ENCODE results near the gene PPIH.
"Not testable (repeated sequence)": the region's sequence is repeated elsewhere in the genome, so short reads cannot be mapped to it uniquely, and the experiment has no call there.

The PPIH gene

DNA sequence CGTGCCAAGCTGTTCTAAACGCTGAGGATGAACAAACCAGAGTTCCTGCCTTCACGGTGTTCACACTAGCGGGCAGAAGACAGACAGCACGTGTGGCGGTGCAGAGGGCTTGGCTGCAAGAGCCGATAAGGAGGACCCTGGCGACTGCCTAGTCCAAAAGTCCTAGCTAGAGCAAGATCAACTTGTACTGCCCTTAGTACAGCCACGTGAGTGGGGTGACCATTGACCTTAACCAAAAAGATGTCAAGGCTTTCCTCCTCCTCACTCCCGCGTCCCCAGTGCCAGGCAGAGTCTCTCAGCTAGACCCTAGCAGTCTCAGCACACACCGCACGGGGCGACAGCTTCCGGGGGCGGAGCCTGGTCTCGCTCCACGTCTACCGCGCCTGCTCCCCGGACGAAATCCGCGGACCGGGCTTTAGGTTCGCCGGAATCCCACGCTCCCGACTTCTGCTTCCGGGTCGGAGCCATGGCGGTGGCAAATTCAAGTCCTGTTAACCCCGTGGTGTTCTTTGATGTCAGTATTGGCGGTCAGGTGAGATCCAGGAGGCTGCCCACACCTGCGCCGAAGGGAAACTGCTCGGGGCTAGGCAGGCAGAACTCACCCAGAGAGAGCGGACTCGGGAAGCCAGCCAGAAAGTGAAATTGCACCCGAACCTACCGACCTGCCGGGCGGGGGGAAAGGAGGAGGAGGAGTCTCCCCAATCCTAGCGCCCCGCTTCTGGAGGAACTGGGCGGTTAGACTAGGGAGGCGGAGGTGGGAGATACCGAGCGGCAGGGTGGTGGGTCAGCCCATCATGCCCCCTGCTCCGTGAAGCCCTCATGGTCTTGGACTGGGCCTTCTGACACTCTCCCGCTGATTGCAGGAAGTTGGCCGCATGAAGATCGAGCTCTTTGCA, at the start of gene PPIH:
Gene PPIH (plus strand): TSS at position 443 of the 896 bp plus-strand sequence. CDS start 24 bp downstream, at position 467.
- peak; percentile 93 for DNase-seq

DNA sequence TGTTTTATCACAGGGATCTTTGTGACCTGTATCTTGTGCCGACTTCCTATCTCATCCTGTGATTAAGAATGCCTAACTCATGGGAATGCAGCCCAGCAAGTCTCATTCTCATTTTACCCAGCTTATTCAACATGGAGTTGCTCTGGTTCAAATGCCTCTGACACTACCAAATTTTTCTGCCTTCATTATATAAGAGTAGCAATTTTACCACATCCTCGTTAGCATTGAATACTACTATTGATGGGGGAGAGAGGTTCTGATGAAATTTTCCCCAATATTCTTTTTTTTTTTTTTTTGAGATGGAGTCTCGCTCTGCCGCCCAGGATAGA, 44.5 kb upstream of the PPIH start:
- no peak for DNase-seq

DNA sequence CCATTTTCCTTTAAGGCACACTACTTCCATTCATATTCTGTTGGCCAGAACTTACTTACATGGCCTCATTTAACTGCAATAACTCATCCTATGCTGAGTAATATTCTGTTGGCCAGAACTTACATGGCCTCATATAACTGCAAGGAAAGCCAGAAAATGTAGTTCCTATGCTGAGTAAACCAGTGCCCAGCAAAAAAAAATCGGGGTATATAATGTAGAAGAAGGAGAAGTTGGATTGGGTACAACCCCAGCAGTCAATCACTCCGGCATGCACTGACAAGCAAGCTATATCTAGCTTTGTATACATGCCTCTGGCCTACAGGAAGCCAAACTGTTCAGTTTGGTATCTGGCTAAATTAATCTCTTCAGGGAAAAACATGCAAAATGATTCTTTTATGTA, 39.4 kb upstream of the PPIH start:
- DNase-seq, result no peak

DNA sequence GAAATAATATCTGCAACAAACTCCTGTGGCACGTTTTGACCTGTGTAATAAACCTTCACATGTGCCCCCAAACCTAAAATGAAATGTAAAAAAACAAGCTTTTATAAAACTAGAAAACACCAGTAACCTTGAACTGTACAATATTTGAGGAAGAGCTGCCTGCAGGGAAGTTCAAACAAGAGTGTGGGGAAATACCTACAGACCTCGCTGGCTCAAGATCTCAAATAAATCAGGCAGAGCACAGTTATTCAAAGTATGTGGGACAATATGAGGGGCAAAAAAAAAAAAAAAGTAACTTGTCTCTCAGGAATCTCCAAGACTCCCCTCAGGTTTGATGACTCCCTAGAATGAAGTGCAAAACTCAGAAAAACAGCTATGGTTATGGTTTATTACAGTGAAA, 37.9 kb upstream of the PPIH start:
- no peak for DNase-seq

DNA sequence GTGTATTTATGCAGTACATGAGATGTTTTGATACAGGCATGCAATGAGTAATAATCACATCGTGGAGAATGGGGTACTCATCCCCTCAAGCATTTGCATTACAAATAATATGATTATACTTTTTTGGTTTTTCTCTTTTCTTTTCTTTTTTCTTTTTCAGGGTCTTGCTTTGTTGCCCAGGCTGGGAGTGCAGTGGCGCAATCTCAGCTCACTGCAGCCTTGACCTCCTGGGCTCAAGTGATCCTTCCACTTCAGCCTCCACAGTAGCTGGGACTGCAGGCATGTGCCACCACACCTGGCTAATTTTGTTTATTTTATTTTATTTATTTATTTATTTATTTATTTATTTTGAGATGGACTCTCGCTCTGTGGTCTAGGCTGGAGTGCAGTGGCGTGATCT, 37.0 kb upstream of the PPIH start:
- DNase-seq, result not testable (repeated sequence)

DNA sequence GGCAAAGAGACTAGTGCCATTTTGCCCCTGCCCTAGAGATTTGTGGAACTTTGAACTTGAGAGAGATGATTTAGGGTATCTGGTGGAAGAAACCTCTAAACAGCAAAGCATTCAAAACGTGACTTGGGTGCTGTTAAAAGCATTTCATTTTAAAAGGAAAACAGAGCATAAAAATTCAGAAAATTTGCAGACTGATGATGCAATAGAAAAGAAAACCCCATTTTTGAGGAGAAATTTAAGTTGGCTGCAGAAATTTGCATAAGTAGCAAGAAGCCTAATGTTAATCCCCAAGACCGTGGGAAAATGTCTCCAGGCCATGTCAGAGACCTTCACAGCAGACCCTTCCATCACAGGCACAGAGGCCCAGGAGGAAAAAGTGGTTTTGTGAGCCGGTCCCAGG, 31.0 kb upstream of the PPIH start:
- not testable (repeated sequence) for DNase-seq

DNA sequence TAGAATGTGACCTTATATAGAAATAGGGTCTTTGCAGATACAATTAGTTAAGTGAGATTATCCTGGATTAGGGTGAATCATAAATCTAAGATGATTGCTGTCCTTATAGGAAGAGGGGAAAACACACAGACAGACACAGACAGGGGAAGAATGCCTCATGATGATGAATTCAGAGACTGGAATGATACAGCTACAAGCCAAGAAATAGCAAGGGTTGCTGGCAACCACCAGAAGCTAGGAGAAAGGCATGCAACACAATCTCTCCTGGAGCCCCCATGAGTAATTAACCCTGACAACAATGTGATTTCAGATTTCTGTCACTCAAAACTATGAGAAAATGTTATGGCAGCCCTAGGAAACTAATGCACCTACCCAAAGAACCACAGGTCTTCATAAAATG, 19.1 kb upstream of the PPIH start:
- no peak for DNase-seq

DNA sequence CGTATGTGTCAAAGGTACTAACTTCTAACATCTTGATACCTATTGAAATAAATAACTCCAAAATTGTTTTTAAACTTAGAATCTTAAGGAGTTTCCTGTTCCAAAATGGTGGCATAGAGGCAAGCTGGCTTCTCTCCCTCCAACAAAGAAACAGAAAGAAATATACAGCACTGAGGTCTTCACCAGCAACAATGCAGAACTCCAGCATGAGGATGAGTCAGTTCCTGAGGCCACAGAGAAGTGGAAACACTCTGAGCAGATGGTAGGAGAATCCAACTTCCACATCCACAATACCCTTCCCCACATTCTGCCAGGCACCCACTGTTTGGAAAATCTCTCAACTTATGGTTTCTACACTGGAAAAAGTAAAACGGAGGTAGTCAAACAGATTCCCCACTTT, 12.2 kb upstream of the PPIH start:
- DNase-seq, result no peak

DNA sequence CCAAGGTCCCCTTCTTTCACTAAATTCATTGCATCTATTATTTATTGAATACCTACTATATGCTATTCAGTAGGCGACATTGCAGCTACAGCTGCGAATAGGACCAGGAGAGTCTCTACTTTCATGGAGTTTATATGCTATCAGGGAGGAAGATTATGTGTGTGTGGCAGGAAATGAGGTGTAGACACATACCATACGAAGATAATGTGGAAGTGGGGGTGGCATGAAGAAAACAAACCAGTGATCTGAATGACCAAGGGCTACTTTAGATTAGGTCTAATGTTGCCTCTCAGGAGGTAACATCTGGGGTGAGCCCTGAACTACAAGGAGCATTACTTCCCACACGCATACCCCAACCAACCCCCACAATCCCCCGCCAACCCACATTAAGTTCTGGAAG, 1.0 kb upstream of the PPIH start:
- no peak for DNase-seq

DNA sequence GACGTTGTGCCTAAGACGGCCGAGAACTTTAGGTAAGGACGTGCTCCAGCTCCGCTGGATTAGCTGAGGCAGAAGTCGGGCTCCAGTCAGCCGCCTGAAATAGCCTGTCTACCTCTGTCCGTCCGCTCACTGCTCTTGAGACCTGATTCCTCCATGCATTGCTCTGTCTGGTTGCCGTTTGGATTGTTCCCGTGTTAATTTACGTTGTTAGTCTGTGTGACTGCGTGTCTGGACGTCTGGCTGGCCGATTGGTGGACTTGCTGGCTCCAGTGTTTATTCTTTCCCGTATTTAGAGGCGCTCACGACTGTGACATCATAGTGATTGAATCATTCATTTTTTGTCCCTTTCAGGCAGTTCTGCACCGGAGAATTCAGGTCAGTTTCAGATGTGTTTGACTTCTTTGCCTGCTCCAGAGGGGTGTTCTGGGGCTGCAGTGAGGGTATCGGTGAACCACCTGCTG, 684 bp downstream of the PPIH start:
- DNase-seq, result no peak

DNA sequence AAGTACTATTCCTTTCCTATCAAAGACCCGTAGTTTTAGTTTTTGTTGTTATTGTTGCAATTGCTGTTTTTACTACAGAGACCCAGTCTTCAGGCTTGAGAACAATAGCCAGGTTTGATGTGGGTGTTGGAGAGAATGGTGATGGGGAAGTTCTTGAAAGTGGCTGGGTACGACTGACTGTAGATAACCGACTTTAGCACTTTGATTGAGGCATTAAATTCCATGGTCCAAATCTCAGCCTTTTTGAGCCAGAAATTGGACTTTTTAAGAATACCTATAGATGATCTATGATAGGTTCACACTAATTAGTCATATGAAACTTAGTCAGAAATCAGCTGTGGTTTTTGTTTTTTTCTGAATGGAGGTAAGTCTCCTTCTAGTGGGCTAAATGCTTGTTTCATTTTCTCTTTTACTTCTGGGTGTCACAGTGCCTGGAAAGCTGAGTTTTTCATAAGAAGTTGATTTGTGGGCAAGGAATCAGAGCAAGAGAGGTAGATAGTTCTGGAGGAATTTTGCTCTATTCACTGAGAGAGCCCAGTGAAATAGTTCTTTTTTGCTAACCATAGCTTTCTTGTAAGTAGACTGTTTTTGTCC, 2.8 kb downstream of the PPIH start:
- no peak for DNase-seq

DNA sequence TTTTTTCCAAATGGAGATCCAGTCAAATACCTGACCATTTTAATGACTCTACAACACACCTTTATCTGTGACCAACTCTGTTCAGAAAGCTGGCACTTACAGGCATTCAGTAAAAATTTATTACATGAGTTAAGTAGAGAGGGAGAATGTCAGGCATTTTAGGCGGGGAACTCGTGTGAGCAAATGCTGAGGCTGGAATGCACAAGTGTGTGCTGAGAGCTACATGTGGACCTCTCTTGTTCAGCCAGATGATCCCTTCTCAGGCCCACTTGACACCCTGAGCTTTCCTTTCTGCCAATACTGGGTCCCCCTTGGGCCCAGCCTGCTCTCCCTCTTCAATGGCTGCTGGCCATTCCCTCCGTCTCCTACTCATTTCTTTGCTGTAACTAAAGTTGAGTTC, 11.7 kb downstream of the PPIH start:
- no peak for DNase-seq

DNA sequence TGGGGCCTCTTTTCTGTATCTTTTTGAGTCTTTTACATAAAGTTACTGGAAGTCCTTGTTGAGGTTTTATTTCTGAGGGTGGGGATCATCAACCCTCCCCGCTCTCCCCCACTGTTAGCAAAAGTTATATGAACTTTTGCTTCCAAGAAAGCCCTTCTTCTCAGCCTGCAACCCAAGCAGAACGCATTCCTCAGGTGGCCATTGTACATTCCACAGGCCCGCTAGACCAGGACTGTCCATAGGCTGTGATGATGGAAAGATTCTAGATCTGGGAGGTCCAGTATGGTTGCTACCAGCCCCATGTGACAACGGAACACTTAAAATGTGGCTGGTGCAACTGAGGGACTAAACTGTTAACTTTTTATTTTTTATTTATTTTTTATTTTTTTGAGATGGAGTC, 12.2 kb downstream of the PPIH start:
- DNase-seq, result no peak

DNA sequence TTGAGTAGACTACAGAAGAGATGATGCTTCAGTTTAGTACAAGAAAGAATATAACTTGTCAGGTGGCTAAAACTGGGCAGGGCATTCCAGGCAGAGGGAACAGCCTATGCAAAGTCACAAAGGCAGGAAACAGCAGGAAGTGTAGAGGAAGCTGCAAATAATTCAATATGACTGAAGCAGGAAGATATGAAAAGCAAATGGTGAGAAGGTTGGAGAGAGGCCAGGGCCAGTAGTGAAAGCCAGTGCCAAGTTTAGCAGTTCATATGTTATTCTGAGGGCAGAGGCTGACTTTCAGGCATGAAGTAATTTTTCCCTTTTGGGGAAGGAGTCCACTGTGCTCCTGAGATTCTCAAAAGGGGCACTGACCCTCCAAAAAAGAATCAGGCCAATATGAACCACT, 16.0 kb downstream of the PPIH start:
- no peak for DNase-seq

DNA sequence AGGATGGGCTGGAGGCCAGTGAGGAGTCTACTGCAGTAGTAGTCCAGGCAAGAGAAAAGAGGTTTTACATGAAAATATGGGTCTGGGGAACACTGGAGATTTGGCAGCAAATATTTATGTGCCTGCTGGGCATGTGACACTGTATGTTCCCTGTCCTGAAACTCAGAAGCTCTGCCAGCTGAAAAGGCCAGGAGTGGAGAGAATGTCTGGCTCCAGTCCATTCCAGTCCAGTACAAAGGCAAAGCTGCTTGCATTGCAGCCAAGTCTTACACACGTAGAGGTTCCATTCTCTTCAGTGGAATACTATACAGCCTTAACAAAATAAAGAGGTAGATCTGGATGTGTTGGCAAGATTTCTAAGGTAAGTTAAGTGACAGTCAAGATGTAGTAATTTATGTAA, 16.5 kb downstream of the PPIH start:
- no peak for DNase-seq

DNA sequence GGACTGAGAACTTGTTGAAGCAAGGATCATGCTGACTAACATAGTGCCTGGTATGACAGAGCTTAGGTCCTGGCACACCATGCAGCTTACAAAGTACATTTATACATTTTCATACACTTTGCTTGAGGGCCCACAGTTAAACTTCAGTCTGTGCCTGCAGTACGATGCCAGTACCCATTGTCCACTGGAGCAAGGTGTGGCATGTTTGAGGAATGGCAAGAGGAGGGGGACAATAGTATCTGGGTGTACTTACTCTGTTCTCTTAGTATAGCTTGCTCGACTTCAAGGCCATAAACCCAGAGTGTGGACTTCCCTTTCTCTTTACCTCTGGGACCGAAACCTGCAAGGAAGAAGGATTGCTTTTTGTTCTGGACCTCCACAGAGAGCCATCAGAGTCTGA, 17.2 kb downstream of the PPIH start:
- DNase-seq, result no peak

DNA sequence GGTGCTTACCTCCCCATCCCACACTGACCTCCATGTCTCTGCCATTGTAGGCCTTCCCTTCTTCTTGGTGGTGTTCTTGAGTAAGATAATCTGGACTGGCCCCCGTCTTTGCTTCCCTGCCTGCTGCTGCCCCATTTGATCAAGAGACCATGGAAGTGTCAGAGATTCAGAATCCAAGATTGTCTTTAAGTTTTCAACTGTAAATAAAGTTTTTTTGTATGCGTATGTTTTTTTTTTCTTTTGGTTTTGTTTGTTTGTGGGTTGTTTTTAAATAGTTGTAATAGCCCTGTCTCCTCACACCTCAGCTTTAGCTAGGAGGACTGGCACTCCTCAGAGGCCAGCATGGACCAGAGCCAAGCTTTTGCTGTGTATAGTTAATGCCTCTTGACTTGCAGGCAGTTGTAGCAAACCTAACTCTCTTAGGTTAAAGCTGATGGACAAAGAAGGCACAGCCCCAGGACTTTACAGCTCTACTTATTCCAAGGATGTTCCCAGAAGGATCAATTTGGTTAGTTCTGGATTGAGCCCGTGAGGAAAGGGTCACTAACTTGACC, 18.4 kb downstream of the PPIH start:
- no peak for DNase-seq

DNA sequence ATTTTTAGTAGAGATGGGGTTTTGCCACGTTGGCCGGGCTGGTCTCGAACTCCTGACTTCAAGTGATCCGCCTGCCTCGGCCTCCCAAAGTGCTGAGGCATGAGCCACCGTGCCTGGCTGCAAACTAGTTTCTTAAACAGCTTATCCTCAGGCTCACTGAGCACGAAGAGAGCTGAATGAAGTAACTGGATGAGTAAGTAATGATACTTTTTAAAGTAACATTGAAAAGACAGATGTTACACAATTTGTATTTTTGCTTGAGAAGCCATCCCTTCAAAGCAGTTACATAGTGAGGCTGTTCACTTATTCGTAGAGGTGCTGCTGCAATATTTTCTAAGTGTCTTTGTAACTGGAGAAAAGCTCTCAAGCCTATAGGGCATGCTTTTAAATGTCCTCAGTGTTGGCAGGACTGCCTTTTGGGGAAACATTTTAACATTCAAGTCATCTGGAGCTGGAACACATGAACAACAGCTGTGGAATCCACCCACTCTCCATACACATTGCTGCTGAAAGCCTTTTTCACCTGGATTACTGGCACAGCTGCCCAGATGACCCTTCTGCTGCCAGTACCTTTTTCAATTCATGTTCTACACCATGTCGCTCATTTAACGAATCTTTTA, 21.3 kb downstream of the PPIH start:
- no peak for DNase-seq

DNA sequence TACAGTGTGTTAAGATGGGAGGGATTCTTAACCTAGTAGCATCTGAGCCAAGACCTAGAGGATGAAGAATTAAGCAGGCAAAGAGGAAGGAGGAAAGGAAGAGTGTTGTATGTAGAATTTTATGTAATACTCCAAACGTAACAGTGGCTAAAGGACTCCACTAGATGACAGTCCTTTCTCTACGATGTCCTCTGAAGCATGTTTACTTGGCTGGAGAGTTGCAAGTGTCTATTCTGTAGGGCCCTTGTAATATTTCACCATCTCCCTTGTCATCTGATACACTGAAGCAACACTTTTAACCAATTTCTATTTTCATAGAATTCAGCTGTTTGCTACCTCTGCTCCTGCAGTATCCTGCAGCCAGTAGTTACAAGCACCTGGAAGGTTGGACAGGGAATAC, 21.8 kb downstream of the PPIH start:
- DNase-seq, result no peak

DNA sequence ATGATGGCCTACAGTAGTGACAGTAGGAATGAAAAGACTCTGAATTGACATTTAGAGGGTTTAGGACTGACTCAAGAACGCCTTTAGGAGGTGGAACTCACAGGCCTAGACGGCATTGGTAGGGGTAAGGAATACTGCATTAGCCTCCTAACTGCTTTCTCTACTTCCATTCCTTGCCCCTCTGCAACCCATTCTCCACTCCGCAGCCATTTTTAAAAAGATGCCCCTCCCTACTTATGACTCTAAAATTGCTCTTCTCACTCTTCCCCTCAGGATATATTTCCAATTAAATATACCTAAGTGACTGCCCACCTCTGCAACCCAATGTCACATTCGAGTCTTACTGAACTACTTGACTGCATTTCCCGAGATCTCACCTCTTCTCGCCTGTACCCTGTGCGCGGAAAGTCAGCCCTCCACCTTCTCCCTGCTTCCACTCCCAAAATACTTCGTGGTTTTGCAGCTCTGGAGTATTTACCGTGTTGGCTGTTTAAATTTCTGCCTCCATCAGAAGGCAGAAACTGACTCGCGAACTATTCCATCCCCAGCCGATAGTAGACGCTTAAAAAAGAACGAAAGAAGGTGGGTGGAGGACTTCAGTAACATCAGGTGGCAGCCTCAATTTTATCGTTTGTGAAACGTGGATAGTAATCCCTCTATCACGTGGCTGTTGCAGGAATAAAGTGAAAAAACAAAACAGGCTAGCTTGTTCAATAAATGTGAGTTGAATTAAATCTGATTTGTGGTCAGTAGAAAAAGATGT, 22.9 kb downstream of the PPIH start:
- DNase-seq, result peak; percentile 29

DNA sequence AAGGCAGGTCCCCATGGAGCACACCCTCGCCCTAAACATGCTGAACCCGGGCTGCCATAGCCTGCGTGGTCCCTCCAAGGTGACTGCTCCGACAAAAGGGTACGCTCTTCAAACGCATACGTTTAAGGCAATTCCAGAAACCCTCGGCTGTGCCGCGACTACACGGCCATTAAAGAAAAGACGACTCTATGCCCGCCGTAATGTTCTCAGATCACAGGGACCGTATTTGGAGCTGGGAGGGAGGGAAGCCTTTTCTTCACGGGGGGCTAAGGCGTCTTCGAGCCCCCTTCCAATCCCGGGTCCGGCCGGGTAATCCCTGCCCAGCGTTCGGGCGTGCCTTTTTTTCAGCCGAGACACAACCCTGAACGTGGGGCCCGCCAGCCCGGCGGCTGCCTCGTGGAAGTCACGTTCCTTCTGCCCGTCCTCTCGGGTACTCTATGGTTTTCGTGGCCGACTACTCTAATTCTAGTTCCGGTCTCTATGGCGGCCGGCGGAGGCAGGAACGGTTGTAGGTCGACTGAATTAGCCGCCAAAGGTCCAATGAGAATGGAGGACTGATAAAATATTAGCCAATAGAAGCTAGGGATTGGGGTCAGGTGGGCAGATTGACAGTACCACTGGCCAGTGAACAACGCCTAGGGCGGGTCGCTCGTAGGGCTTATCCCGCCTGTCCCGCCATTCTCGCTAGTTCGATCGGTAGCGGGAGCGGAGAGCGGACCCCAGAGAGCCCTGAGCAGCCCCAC, 23.7 kb downstream of the PPIH start, which contains the start of gene YBX1:
Gene YBX1 (plus strand): TSS at position 678 of the 743 bp plus-strand sequence. CDS start 148 bp downstream, outside the sequence.
- DNase-seq, result peak; percentile 96

DNA sequence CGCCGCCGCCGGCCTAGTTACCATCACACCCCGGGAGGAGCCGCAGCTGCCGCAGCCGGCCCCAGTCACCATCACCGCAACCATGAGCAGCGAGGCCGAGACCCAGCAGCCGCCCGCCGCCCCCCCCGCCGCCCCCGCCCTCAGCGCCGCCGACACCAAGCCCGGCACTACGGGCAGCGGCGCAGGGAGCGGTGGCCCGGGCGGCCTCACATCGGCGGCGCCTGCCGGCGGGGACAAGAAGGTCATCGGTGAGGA, 24.2 kb downstream of the PPIH start:
- DNase-seq, result not testable (repeated sequence)
